NCI-H2196 (cell line): ENCODE measurements around the gene RHPN2.
A peak's percentile ranks its signal among the peaks of the same experiment; 100 is the strongest.
"Not testable (repeated sequence)": the region's sequence is repeated elsewhere in the genome, so short reads cannot be mapped to it uniquely, and the experiment has no call there.

Experiments used
- DNase-seq: peaks from one replicate; lab custom pipeline; 2025; ENCODE audit not compliant: unreplicated experiment; lab: John Stamatoyannopoulos, UW

Gene RHPN2

GRCh38 chr19:33032218-33032781 lies 32.4 kb downstream of the RHPN2 start:
- DNase-seq, result peak; percentile 22

GRCh38 chr19:33029746-33030303 lies 34.9 kb downstream of the RHPN2 start:
- DNase-seq, result no peak

GRCh38 chr19:33026602-33027001 lies 38.1 kb downstream of the RHPN2 start:
- not testable (repeated sequence) for DNase-seq

GRCh38 chr19:33025468-33026238 lies 39.0 kb downstream of the RHPN2 start:
- not testable (repeated sequence) for DNase-seq

- DNase-seq, result no peak
Observed at GRCh38 chr19:33024398-33024797, 40.3 kb downstream of the RHPN2 start.

GRCh38 chr19:33022472-33023116 lies 42.1 kb downstream of the RHPN2 start:
- DNase-seq, result peak; percentile 59

GRCh38 chr19:33010891-33011290 lies 53.8 kb downstream of the RHPN2 start:
- not testable (repeated sequence) for DNase-seq

- no peak for DNase-seq
Observed at GRCh38 chr19:33008738-33009137, 56.0 kb downstream of the RHPN2 start.

GRCh38 chr19:33005440-33005839 lies 59.2 kb downstream of the RHPN2 start:
- DNase-seq, result peak; percentile 49

- not testable (repeated sequence) for DNase-seq
Observed at GRCh38 chr19:33003424-33004024, 61.2 kb downstream of the RHPN2 start.

- peak; percentile 35 for DNase-seq
Observed at GRCh38 chr19:33002126-33002865, 62.4 kb downstream of the RHPN2 start.

GRCh38 chr19:33000910-33001309 lies 63.8 kb downstream of the RHPN2 start:
- DNase-seq, result no peak

GRCh38 chr19:33000510-33000909 lies 64.2 kb downstream of the RHPN2 start:
- DNase-seq, result no peak

GRCh38 chr19:32998722-32999121 lies 66.0 kb downstream of the RHPN2 start:
- DNase-seq, result no peak

GRCh38 chr19:32997716-32998355 lies 66.9 kb downstream of the RHPN2 start:
- DNase-seq, result no peak

GRCh38 chr19:32997061-32997464 lies 67.6 kb downstream of the RHPN2 start:
- not testable (repeated sequence) for DNase-seq

- not testable (repeated sequence) for DNase-seq
Observed at GRCh38 chr19:32995966-32996365, 68.7 kb downstream of the RHPN2 start.

- no peak for DNase-seq
Observed at GRCh38 chr19:32988724-32989123, 76.0 kb downstream of the RHPN2 start.

GRCh38 chr19:32988254-32988653 lies 76.4 kb downstream of the RHPN2 start:
- not testable (repeated sequence) for DNase-seq

- DNase-seq, result not testable (repeated sequence)
Observed at GRCh38 chr19:32982488-32982887, 82.2 kb downstream of the RHPN2 start.
